OCI-LY7 (cell line): ENCODE results near the gene CHST2. TPM values are rescaled to one million over a fixed set of nuclear protein-coding genes. Genes with fewer than 3 reads are reported as not detected.
A peak's percentile ranks its signal among the peaks of the same experiment; 100 is the strongest.

Source experiments
- BruUV-seq: library from RNA; stranded (reverse); fragments of 400-500 nt; replicated peaks from 2 replicates; lab custom pipeline; 2021; lab: Mats Ljungman, UMichigan
- CTCF ChIA-PET: fragments of 300-600 bp; sonication (Branson Sonifier 250); formaldehyde crosslinking; loops from one replicate; lab custom pipeline; 2022; ENCODE audit warnings: antibody characterized with exemption; ENCODE audit not compliant: unreplicated experiment; lab: Charles Lee
- POLR2A ChIA-PET: fragments of 300-600 bp; sonication (Branson Sonifier 250); formaldehyde crosslinking; loops from one replicate; lab custom pipeline; 2022; ENCODE audit warnings: antibody characterized with exemption; lab: Charles Lee
- DNase-seq: peaks from one replicate; pipeline ENCODE4 v3.0.0-alpha.2; 2015; ENCODE audit warnings: low spot score
- H2AFZ ChIP-seq: fragments of 200-600 bp; sonication (generic), shearing (Covaris generic); 2 replicates; pipeline ENCODE4 v1.6.1; 2014; ENCODE audit warnings: mild to moderate bottlenecking, antibody characterized with exemption, low read length, moderate library complexity
- H3K27ac ChIP-seq: fragments of 200-600 bp; sonication (generic); 2 replicates; pipeline ENCODE4 v1.5.1; 2014; ENCODE audit warnings: mixed run types, low read depth, mild to moderate bottlenecking, moderate library complexity, low read length, inconsistent platforms; ENCODE audit not compliant: poor library complexity, severe bottlenecking
- H3K36me3 ChIP-seq: fragments of 200-600 bp; sonication (generic); 2 replicates; pipeline ENCODE4 v1.6.1; 2014; ENCODE audit warnings: mild to moderate bottlenecking, antibody characterized with exemption, low read length, moderate library complexity, mixed read lengths; ENCODE audit not compliant: insufficient read depth
- H3K4me1 ChIP-seq: fragments of 200-600 bp; sonication (generic); 2 replicates; pipeline ENCODE4 v1.5.1; 2014; ENCODE audit warnings: mild to moderate bottlenecking, low read length; ENCODE audit not compliant: insufficient read depth, poor library complexity, severe bottlenecking
- H3K4me2 ChIP-seq: fragments of 200-600 bp; sonication (generic); 2 replicates; pipeline ENCODE4 v1.6.1; 2014; ENCODE audit warnings: mild to moderate bottlenecking, low read length
- H3K4me3 ChIP-seq: fragments of 200-600 bp; sonication (generic); 2 replicates; pipeline ENCODE4 v1.5.1; 2014; ENCODE audit warnings: mild to moderate bottlenecking, low read depth, low read length; ENCODE audit not compliant: poor library complexity, severe bottlenecking
- H3K79me2 ChIP-seq: fragments of 200-600 bp; sonication (generic); 2 replicates; pipeline ENCODE4 v1.6.1; 2016; ENCODE audit warnings: low read depth, mild to moderate bottlenecking, low read length, moderate library complexity, mixed read lengths; ENCODE audit not compliant: insufficient read depth
- H3K9me2 ChIP-seq: fragments of 200-600 bp; sonication (generic); 2 replicates; pipeline ENCODE4 v1.6.1; 2016; ENCODE audit warnings: mild to moderate bottlenecking, low read length, mixed read lengths; ENCODE audit not compliant: insufficient read depth
- H3K9me3 ChIP-seq: fragments of 200-600 bp; sonication (generic); 2 replicates; pipeline ENCODE4 v1.6.1; 2014; ENCODE audit warnings: mild to moderate bottlenecking, mixed run types, low read length, mixed read lengths
- H4K20me1 ChIP-seq: fragments of 200-600 bp; sonication (generic); 2 replicates; pipeline ENCODE4 v1.6.1; 2014; ENCODE audit warnings: mild to moderate bottlenecking, antibody characterized with exemption, low read length, moderate library complexity, mixed read lengths; ENCODE audit not compliant: insufficient read depth
- EZH2phosphoT487 ChIP-seq: fragments of 200-600 bp; sonication (generic); IDR thresholded peaks from 2 replicates; pipeline ENCODE4 v1.6.1; 2018; ENCODE audit warnings: low read depth, borderline replicate concordance, mild to moderate bottlenecking, mixed run types, antibody characterized with exemption, low read length, moderate library complexity, mixed read lengths
- intact Hi-C: fragments of 100-400 bp; cut with micrococcal nuclease; formaldehyde crosslinking; loops from one replicate; pipeline ENCODE4 v1.10.0; 2022; ENCODE audit not compliant: unreplicated experiment
- total RNA-seq, 2 experiments: library from RNA; depleted of rRNA in 1 of 2; stranded (reverse); fragments of >200 nt in 1 of 2; shearing (Covaris generic) in 1 of 2; gene quantifications; 2 replicates each; pipeline ENCODE4 v1.2.3, GENCODE V29; 2014 to 2022
- TF ChIP-seq, protein P1 (sequence below): fragments of 200-600 bp; sonication (generic); conservative IDR thresholded peaks from 2 replicates; pipeline ENCODE4 v1.5.1; 2014; ENCODE audit warnings: mild to moderate bottlenecking, antibody characterized with exemption, low read length, moderate library complexity, mixed read lengths

Gene CHST2
- total RNA-seq, 2 experiments from 2014 or later = 1.2 TPM

DNA sequence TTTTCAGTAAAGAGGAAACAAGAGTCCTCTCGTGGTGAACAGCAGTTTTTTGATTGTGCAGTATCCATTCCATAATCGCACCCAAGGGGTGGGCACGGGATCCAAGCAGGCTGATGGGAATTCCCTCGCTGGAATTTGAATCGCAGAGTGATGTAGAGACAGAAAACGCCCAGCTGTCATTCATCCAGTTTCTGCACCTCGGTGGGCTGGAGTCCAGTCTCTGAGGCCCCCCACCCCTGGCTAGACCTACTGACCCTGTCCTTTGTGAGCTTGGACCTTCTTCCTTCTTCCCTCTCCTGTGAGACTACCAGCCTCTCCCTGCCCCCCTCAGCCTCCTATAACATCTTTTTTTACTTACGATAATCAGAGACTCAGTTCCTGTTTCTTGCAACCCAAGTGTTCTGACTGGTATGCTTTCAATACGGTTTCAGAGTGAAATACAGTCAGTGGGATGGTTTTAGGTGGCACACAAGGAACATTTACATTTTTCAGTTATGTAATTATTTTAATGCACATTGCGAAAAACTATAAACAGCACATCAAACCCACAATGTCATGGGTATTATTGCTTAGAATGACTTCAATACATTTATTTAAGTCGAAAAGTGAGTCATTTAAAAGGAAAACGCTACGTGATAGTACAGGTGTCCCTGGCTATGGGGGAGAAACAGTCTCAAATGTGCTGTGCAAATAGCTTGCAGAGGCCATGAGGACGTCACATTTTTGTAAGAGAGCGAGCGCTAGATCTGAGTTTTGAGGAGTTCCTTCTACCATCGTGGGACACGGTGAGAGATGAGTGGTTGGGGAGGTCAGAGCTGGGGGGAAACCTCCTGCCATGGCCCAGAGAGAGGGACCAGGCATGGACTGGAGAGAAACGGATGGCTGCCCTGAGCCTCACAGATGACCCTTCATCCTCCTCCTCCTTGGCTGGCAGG is 37.5 kb upstream of the CHST2 start:
- no peaks in the 10 kb centered on the region for H3K79me2 ChIP-seq
- peaks cover 11% of the 10 kb centered on the region for H3K4me1 ChIP-seq
- H3K9me3 ChIP-seq = no peaks in the 10 kb centered on the region
- intact Hi-C loops = loop anchor here (1.0 kb wide), 1 partner anchor 37 kb away; the partner anchor contains the start of gene CHST2
- H3K27ac ChIP-seq = no peak overlapping the region
- no peaks in the 10 kb centered on the region for H4K20me1 ChIP-seq
- ChIA-PET POLR2A (interaction anchor here (0.6 to 1.3 kb wide), 4 partner anchors 15 to 171 kb away, joined by 3 to 4 read pairs (median 4); partner anchors contain the start of gene CHST2), CTCF (no interaction called here)
- DNase-seq = peak; percentile 37
- H3K4me2 ChIP-seq = peak overlapping the region; percentile 46
- no peak overlapping the region for H3K4me3 ChIP-seq
- TSS peak; percentile 96 for BruUV-seq
- TF ChIP-seq, protein P1, sequence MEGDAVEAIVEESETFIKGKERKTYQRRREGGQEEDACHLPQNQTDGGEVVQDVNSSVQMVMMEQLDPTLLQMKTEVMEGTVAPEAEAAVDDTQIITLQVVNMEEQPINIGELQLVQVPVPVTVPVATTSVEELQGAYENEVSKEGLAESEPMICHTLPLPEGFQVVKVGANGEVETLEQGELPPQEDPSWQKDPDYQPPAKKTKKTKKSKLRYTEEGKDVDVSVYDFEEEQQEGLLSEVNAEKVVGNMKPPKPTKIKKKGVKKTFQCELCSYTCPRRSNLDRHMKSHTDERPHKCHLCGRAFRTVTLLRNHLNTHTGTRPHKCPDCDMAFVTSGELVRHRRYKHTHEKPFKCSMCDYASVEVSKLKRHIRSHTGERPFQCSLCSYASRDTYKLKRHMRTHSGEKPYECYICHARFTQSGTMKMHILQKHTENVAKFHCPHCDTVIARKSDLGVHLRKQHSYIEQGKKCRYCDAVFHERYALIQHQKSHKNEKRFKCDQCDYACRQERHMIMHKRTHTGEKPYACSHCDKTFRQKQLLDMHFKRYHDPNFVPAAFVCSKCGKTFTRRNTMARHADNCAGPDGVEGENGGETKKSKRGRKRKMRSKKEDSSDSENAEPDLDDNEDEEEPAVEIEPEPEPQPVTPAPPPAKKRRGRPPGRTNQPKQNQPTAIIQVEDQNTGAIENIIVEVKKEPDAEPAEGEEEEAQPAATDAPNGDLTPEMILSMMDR = no peak
- TF ChIP-seq EZH2phosphoT487 = no peak
- no peaks in the 10 kb centered on the region for H3K36me3 ChIP-seq
- no peaks in the 10 kb centered on the region for H3K9me2 ChIP-seq
- H2AFZ ChIP-seq = peak overlapping the region; percentile 80; the same call in 1 of the 2 replicates

DNA sequence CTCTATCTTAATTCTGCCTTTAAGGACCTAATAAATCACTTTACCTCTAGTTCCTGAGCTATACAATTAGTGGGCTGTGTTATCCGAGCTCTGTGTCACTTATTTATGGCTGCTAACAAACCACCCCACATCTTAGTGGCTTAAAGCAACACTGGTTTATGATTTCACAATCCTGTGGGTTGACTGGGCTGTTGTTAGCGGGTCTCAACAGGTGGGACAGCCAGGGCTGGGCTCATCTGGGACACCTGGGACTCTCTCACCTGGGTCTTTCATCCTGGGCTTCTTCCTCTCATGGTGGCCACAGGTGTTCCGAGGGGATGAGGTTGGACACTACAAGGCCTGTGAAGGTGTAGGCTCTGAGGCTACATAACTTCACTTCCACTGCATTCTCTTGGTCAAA is 35.8 kb upstream of the CHST2 start:
- Histone ChIP-seq H3K4me1 (peaks cover 11% of the 10 kb centered on the region), H2AFZ (no peak overlapping the region), H3K36me3 (no peaks in the 10 kb centered on the region), H3K4me2 (no peak overlapping the region), H3K27ac (no peak overlapping the region), H4K20me1 (no peaks in the 10 kb centered on the region), H3K9me3 (no peaks in the 10 kb centered on the region), H3K4me3 (no peak overlapping the region), H3K79me2 (no peaks in the 10 kb centered on the region), H3K9me2 (no peaks in the 10 kb centered on the region)
- TF ChIP-seq, protein P1 = no peak
- no peak for TF ChIP-seq EZH2phosphoT487
- DNase-seq = no peak
- ChIA-PET POLR2A (interaction anchor here (0.5 to 1.3 kb wide), 4 partner anchors 35 to 1066 kb away, joined by 3 to 4 read pairs (median 3); partner anchors contain the start of gene CHST2), CTCF (interaction anchor here (1.0 kb wide), 1 partner anchor 8 kb away, joined by 4 read pairs; no protein-coding TSS in a partner anchor)
- intact Hi-C loops = no loop called here
- BruUV-seq = no TSS peak
